Gastrocnemius medialis (tissue), 4 donors: ENCODE results near the gene YTHDF1.

Experiments
- CTCF ChIP-seq, 5 experiments: fragments of 450-650 bp in 3 of 5; fragments of 200-600 bp in 2 of 5; sonication (generic) in 2 of 5; IDR thresholded peaks in 4 of 5; conservative IDR thresholded peaks in 1 of 5; 1 replicate in 4 of 5; 2 replicates in 1 of 5; pipeline ENCODE4 v1.5.1; 2016 to 2019; ENCODE audit warnings: antibody characterized with exemption in 5 of 5, mild to moderate bottlenecking in 3 of 5, moderate library complexity in 3 of 5
- POLR2A ChIP-seq, 2 donors: fragments of 450-650 bp; IDR thresholded peaks; one replicate each; pipeline ENCODE4 v1.6.1; 2017; ENCODE audit warnings: antibody characterized with exemption in 2 of 2, mild to moderate bottlenecking in 2 of 2, moderate library complexity in 2 of 2

- TF ChIP-seq CTCF (IDR thresholded peaks at IDR 0.05 in 4 of 5, conservative IDR thresholded peaks at IDR 0.05 in 1 of 5) (no peak), POLR2A (IDR thresholded peaks at IDR 0.05) (no peak)
Measured at GRCh38 chr20:63187338-63188158, 28.4 kb downstream of the YTHDF1 start.
